GM15510 (cell line): Measurements from ENCODE around the gene HTR1D.

ENCODE experiments used
- POLR2A ChIP-seq: IDR thresholded peaks from 3 replicates; pipeline ENCODE4 v1.6.1; 2011; ENCODE audit warnings: borderline replicate concordance; ENCODE audit not compliant: insufficient read length; ENCODE audit errors: extremely low read depth

HTR1D gene

GRCh38 chr1:23222742-23223141 lies 5.4 kb upstream of the HTR1D start:
- TF ChIP-seq POLR2A: no peak

GRCh38 chr1:23222331-23222730 lies 5.0 kb upstream of the HTR1D start:
- TF ChIP-seq POLR2A: no peak

GRCh38 chr1:23221107-23221506 lies 3.8 kb upstream of the HTR1D start:
- TF ChIP-seq POLR2A: no peak

- TF ChIP-seq POLR2A: no peak
Observed at GRCh38 chr1:23216771-23217420, 406 bp downstream of the HTR1D start.

GRCh38 chr1:23215751-23216449 lies 1.4 kb downstream of the HTR1D start:
- TF ChIP-seq POLR2A: no peak

- TF ChIP-seq POLR2A: no peak
Observed at GRCh38 chr1:23215291-23215690, 2.0 kb downstream of the HTR1D start.

- no peak for TF ChIP-seq POLR2A
Observed at GRCh38 chr1:23214640-23215039, 2.7 kb downstream of the HTR1D start.

GRCh38 chr1:23211955-23212354 lies 5.3 kb downstream of the HTR1D start:
- TF ChIP-seq POLR2A: no peak

GRCh38 chr1:23210963-23211362 lies 6.3 kb downstream of the HTR1D start:
- TF ChIP-seq POLR2A: no peak

- no peak for TF ChIP-seq POLR2A
Observed at GRCh38 chr1:23210351-23210785, 6.9 kb downstream of the HTR1D start.

GRCh38 chr1:23209770-23210169 lies 7.5 kb downstream of the HTR1D start:
- TF ChIP-seq POLR2A: no peak

- TF ChIP-seq POLR2A: no peak
Observed at GRCh38 chr1:23208527-23208926, 8.8 kb downstream of the HTR1D start.

- no peak for TF ChIP-seq POLR2A
Observed at GRCh38 chr1:23202263-23202749, 15.0 kb downstream of the HTR1D start.

- no peak for TF ChIP-seq POLR2A
Observed at GRCh38 chr1:23200883-23201282, 16.4 kb downstream of the HTR1D start.

GRCh38 chr1:23198373-23198772 lies 18.9 kb downstream of the HTR1D start:
- no peak for TF ChIP-seq POLR2A

- no peak for TF ChIP-seq POLR2A
Observed at GRCh38 chr1:23196627-23197328, 20.5 kb downstream of the HTR1D start.

- no peak for TF ChIP-seq POLR2A
Observed at GRCh38 chr1:23194119-23194984, 22.9 kb downstream of the HTR1D start.
